Keratinocyte (primary cell): ENCODE data around the gene PTMS. TPM values are rescaled to one million over a fixed set of nuclear protein-coding genes. Genes with fewer than 3 reads are reported as not detected.

Experiments used
- DNase-seq: peaks from one replicate; pipeline ENCODE4 v3.0.0-alpha.2; 2011; ENCODE audit warnings: low read depth, missing footprints, low spot score
- FAIRE-seq: peaks from 2 replicates; lab custom pipeline; 2011; peaks lifted over from hg19 to GRCh38; lab: Jason Lieb, UNC
- H2AFZ ChIP-seq: 2 replicates; pipeline ENCODE4 v1.6.0; 2012; ENCODE audit warnings: low read length, control low read depth, inconsistent platforms; ENCODE audit not compliant: control insufficient read depth
- H3K27ac ChIP-seq: 2 replicates; pipeline ENCODE4 v1.5.1; 2011; ENCODE audit warnings: low read length; ENCODE audit not compliant: control insufficient read depth, insufficient read depth
- H3K27me3 ChIP-seq: 3 replicates; pipeline ENCODE4 v1.6.0; 2011; ENCODE audit warnings: low read length; ENCODE audit not compliant: control insufficient read depth, insufficient read depth; ENCODE audit errors: extremely low read depth
- H3K36me3 ChIP-seq, 2 experiments: 2 replicates in 1 of 2; 3 replicates in 1 of 2; pipeline ENCODE4 v1.5.1; 2011; ENCODE audit warnings: low read length in 2 of 2, mild to moderate bottlenecking in 1 of 2; ENCODE audit not compliant: control insufficient read depth in 2 of 2, insufficient read depth in 2 of 2; ENCODE audit errors: extremely low read depth in 1 of 2
- H3K4me1 ChIP-seq: 3 replicates; pipeline ENCODE4 v1.5.1; 2011; ENCODE audit warnings: low read length; ENCODE audit not compliant: control insufficient read depth, insufficient read depth; ENCODE audit errors: extremely low read depth
- H3K4me2 ChIP-seq: 3 replicates; pipeline ENCODE4 v1.6.0; 2011; ENCODE audit warnings: low read depth, low read length; ENCODE audit not compliant: control insufficient read depth, insufficient read depth; ENCODE audit errors: extremely low read depth
- H3K4me3 ChIP-seq, 3 experiments: fragments of 200-600 bp in 1 of 3; sonication (generic) in 1 of 3; 2 replicates in 2 of 3; 3 replicates in 1 of 3; pipeline ENCODE4 v1.5.1; 2011 to 2016; ENCODE audit warnings: low read length in 3 of 3, mild to moderate bottlenecking in 3 of 3, control low read depth in 2 of 3, inconsistent platforms in 1 of 3, low read depth in 1 of 3, mixed read lengths in 1 of 3, mixed run types in 1 of 3, moderate library complexity in 1 of 3; ENCODE audit not compliant: control insufficient read depth in 2 of 3, insufficient read depth in 2 of 3; ENCODE audit errors: extremely low read depth in 1 of 3
- H3K79me2 ChIP-seq: 2 replicates; pipeline ENCODE4 v1.6.0; 2012; ENCODE audit warnings: low read length; ENCODE audit not compliant: control insufficient read depth, insufficient read depth
- H3K9ac ChIP-seq: 3 replicates; pipeline ENCODE4 v1.6.0; 2011; ENCODE audit warnings: low read length; ENCODE audit not compliant: control insufficient read depth, insufficient read depth; ENCODE audit errors: extremely low read depth
- H3K9me1 ChIP-seq: 3 replicates; pipeline ENCODE4 v1.6.0; 2011; ENCODE audit warnings: low read length; ENCODE audit not compliant: control insufficient read depth, insufficient read depth; ENCODE audit errors: extremely low read depth
- H3K9me3 ChIP-seq: 2 replicates; pipeline ENCODE4 v1.5.1; 2012; ENCODE audit warnings: low read depth, low read length; ENCODE audit not compliant: control insufficient read depth
- H4K20me1 ChIP-seq: 3 replicates; pipeline ENCODE4 v1.6.0; 2011; ENCODE audit warnings: low read length; ENCODE audit not compliant: control insufficient read depth, insufficient read depth; ENCODE audit errors: extremely low read depth
- CTCF ChIP-seq, 3 experiments: IDR thresholded peaks in 1 of 3; conservative IDR thresholded peaks in 1 of 3; optimal IDR thresholded peaks in 1 of 3; 2 replicates in 2 of 3; 3 replicates in 1 of 3; pipeline versions ENCODE3 to v1.5.1; 2011; ENCODE audit warnings: low read length in 3 of 3, mild to moderate bottlenecking in 3 of 3, moderate library complexity in 2 of 3, control low read depth in 1 of 3, inconsistent platforms in 1 of 3; ENCODE audit not compliant: insufficient read depth in 2 of 3; ENCODE audit errors: extremely low read depth in 1 of 3
- EZH2 ChIP-seq: IDR thresholded peaks from one replicate; pipeline ENCODE4 v1.6.1; 2012; ENCODE audit warnings: inconsistent platforms, mild to moderate bottlenecking, low read length, moderate library complexity
- dilution Hi-C: fragments of 300-500 bp; cut with MboI; formaldehyde crosslinking; loops from one replicate; pipeline ENCODE4 v1.7.0; 2020; ENCODE audit warnings: low sequenced_read_pairs; ENCODE audit not compliant: extremely low pct_ligation_motif_present
- polyA plus RNA-seq, 5 experiments: library from polyadenylated mRNA; depleted of rRNA in 3 of 5; stranded (reverse) in 3 of 5; stranded (forward) in 1 of 5; unstranded in 1 of 5; fragments of >200 nt; gene quantifications; 1 replicate in 1 of 5; 2 replicates in 3 of 5; 3 replicates in 1 of 5; pipeline versions ENCODE4 v1.2.1 to v1.2.3, GENCODE V29; 2011 to 2012; ENCODE audit warnings: missing spikeins in 2 of 5, low read depth in 1 of 5, low replicate concordance in 1 of 5

Gene PTMS
- polyA plus RNA-seq, 1 donor (not counting 4 experiments of a cell fraction or from before 2014, with no cell fraction given), result 119 TPM

GRCh38 chr12:6763380-6763779 lies 2.8 kb upstream of the PTMS start:
- Histone ChIP-seq H3K9me3 (no peaks in the 10 kb centered on the region), H3K27me3 (no peaks in the 10 kb centered on the region), H4K20me1 (no peaks in the 10 kb centered on the region), H2AFZ (peak overlapping the region; percentile 21), H3K4me2 (no peak overlapping the region), H3K9me1 (no peaks in the 10 kb centered on the region), H3K4me3 (no peak overlapping the region), H3K4me1 (peaks cover 26% of the 10 kb centered on the region), H3K79me2 (peaks cover 10% of the 10 kb centered on the region), H3K36me3 (no peaks in the 10 kb centered on the region), H3K9ac (no peak overlapping the region), H3K27ac (no peak overlapping the region)
- DNase-seq, result no peak
- no peak for TF ChIP-seq CTCF (optimal IDR thresholded peaks at IDR 0.05 in 1 of 3, IDR thresholded peaks at IDR 0.05 in 1 of 3, conservative IDR thresholded peaks at IDR 0.05 in 1 of 3; ENCODE audit: extremely low read depth in 1 of 3, insufficient read depth in 2 of 3, low read length in 3 of 3)
- no peak for TF ChIP-seq EZH2
- FAIRE-seq, result no peak
- dilution Hi-C loops, result no loop called here

GRCh38 chr12:6764011-6764828 lies 1.9 kb upstream of the PTMS start:
- FAIRE-seq, result peak; percentile 82

More at GRCh38 chr12:6764011-6764828, 1.9 kb upstream of the PTMS start:
- no peaks in the 10 kb centered on the region for H3K27me3 ChIP-seq
- dilution Hi-C loops, result no loop called here
- no peaks in the 10 kb centered on the region for H3K9me1 ChIP-seq
- peaks cover 11% of the 10 kb centered on the region for H3K79me2 ChIP-seq
- no peak overlapping the region for H3K9ac ChIP-seq
- H3K36me3 ChIP-seq, result no peaks in the 10 kb centered on the region
- peak overlapping the region; percentile 2 for H3K27ac ChIP-seq
- no peaks in the 10 kb centered on the region for H3K9me3 ChIP-seq
- H2AFZ ChIP-seq, result peak overlapping the region; percentile 80
- H4K20me1 ChIP-seq, result no peaks in the 10 kb centered on the region
- H3K4me3 ChIP-seq, result peak overlapping the region in 1 of 3 experiments; percentile 19
- H3K4me2 ChIP-seq, result peak overlapping the region; percentile 43
- no peak for DNase-seq
- H3K4me1 ChIP-seq, result peaks cover 32% of the 10 kb centered on the region
- TF ChIP-seq CTCF (optimal IDR thresholded peaks at IDR 0.05 in 1 of 3, IDR thresholded peaks at IDR 0.05 in 1 of 3, conservative IDR thresholded peaks at IDR 0.05 in 1 of 3; ENCODE audit: extremely low read depth in 1 of 3, insufficient read depth in 2 of 3, low read length in 3 of 3) (no peak), EZH2 (no peak)
